Naive thymus-derived CD4-positive, alpha-beta T cell (primary cell): ENCODE data around the gene MTERF1. TPM values are rescaled to one million over a fixed set of nuclear protein-coding genes. Genes with fewer than 3 reads are reported as not detected.
A peak's percentile ranks its signal among the peaks of the same experiment; 100 is the strongest.
"Not testable (repeated sequence)": the region's sequence is repeated elsewhere in the genome, so short reads cannot be mapped to it uniquely, and the experiment has no call there.

Source experiments
- ATAC-seq: fragments of 150-1000 bp; cut with Tn5 transposase; 2 replicates; pipeline ENCODE4 v1.10.0; 2021; ENCODE audit warnings: mild to moderate bottlenecking, moderate library complexity
- CTCF ChIA-PET: fragments of 350-600 bp; sonication (Branson Sonifier 250); formaldehyde crosslinking; loops from one replicate; lab custom pipeline; 2021; ENCODE audit warnings: antibody characterized with exemption; lab: Charles Lee
- POLR2A ChIA-PET: fragments of 350-600 bp; sonication (Branson Sonifier 250); formaldehyde crosslinking; loops from one replicate; lab custom pipeline; 2021; ENCODE audit warnings: antibody characterized with exemption, inconsistent platforms; lab: Charles Lee
- DNase-seq, 9 donors: peaks; one replicate each; pipeline versions ENCODE4 v3.0.0 to v3.0.0-alpha.2; 2020 to 2022; ENCODE audit warnings: mixed read lengths in 1 of 9
- H3K27ac ChIP-seq: one replicate; pipeline ENCODE4 v1.7.0; 2013; ENCODE audit warnings: mild to moderate bottlenecking, low read depth, low read length, moderate library complexity
- H3K27me3 ChIP-seq, 2 donors: one replicate each; pipeline ENCODE4 v1.7.0; 2013; ENCODE audit warnings: low read length in 2 of 2, mild to moderate bottlenecking in 2 of 2, moderate library complexity in 2 of 2; ENCODE audit not compliant: control insufficient read depth in 2 of 2, insufficient read depth in 2 of 2
- H3K36me3 ChIP-seq, 3 experiments: 1 replicate in 2 of 3; 2 replicates in 1 of 3; pipeline ENCODE4 v1.7.0; 2013; ENCODE audit warnings: low read length in 3 of 3, mild to moderate bottlenecking in 3 of 3, moderate library complexity in 1 of 3; ENCODE audit not compliant: insufficient read depth in 3 of 3, control insufficient read depth in 2 of 3
- H3K4me1 ChIP-seq, 2 donors: one replicate each; pipeline ENCODE4 v1.7.0; 2013; ENCODE audit warnings: low read length in 2 of 2, mild to moderate bottlenecking in 2 of 2, moderate library complexity in 1 of 2; ENCODE audit not compliant: control insufficient read depth in 2 of 2, insufficient read depth in 2 of 2
- H3K4me3 ChIP-seq: 2 replicates; pipeline ENCODE4 v1.7.0; 2013; ENCODE audit warnings: mild to moderate bottlenecking, low read length
- H3K9me3 ChIP-seq, 3 experiments: 1 replicate in 2 of 3; 2 replicates in 1 of 3; pipeline ENCODE4 v1.7.0; 2013; ENCODE audit warnings: low read length in 3 of 3; ENCODE audit not compliant: control insufficient read depth in 2 of 3
- H3K27ac Mint-ChIP-seq, 9 donors: one replicate each; pipeline ENCODE4 v1.8.0; 2020 to 2022; ENCODE audit warnings: mixed read lengths in 9 of 9, mild to moderate bottlenecking in 8 of 9, moderate library complexity in 5 of 9, inconsistent platforms in 2 of 9
- H3K27me3 Mint-ChIP-seq, 5 donors: one replicate each; pipeline ENCODE4 v1.8.0; 2021 to 2022; ENCODE audit warnings: mixed read lengths in 5 of 5, mild to moderate bottlenecking in 1 of 5
- H3K36me3 Mint-ChIP-seq, 5 donors: one replicate each; pipeline ENCODE4 v1.8.0; 2020 to 2022; ENCODE audit warnings: mixed read lengths in 5 of 5, mild to moderate bottlenecking in 3 of 5, inconsistent platforms in 1 of 5
- H3K4me1 Mint-ChIP-seq, 7 donors: one replicate each; pipeline ENCODE4 v1.8.0; 2020 to 2022; ENCODE audit warnings: mixed read lengths in 7 of 7, mild to moderate bottlenecking in 3 of 7, inconsistent platforms in 1 of 7
- H3K4me3 Mint-ChIP-seq, 10 donors: one replicate each; pipeline ENCODE4 v1.8.0; 2020 to 2022; ENCODE audit warnings: mild to moderate bottlenecking in 10 of 10, mixed read lengths in 10 of 10, moderate library complexity in 6 of 10, inconsistent platforms in 2 of 10
- H3K9me3 Mint-ChIP-seq, 11 donors: one replicate each; pipeline ENCODE4 v1.8.0; 2020 to 2022; ENCODE audit warnings: mixed read lengths in 11 of 11, mild to moderate bottlenecking in 4 of 11, inconsistent platforms in 1 of 11, moderate library complexity in 1 of 11
- intact Hi-C, 2 donors: fragments of 100-400 bp; cut with micrococcal nuclease; formaldehyde crosslinking; loops; one replicate each; pipeline ENCODE4 v1.15.1; 2023
- polyA plus RNA-seq, 2 donors: library from polyadenylated mRNA; unstranded; fragments of 300-500 nt; fragmentation: Illumina TruSeq; gene quantifications; one replicate each; pipeline ENCODE4 v1.2.3, GENCODE V29; 2021
- total RNA-seq, 6 experiments: library from RNA in 5 of 6; stranded (reverse) in 5 of 6; gene quantifications; 1 replicate in 5 of 6; 2 replicates in 1 of 6; pipeline ENCODE4 v1.2.3 and lab custom pipeline; 2021 to 2026

MTERF1 gene
- total and polyA plus RNA-seq, 7 experiments from 2014 or later = 9.6 to 32.7 (median 17.2) TPM

GRCh38 chr7:91875851-91876250 is 4.7 kb downstream of the MTERF1 start:
- Mint-ChIP-seq H3K9me3 (peaks cover 0 to 5% (median 0%) of the 10 kb centered on the region in 11 donors), H3K4me3 (no peak overlapping the region), H3K27me3 (no peaks in the 10 kb centered on the region), H3K36me3 (peaks cover 23 to 52% (median 49%) of the 10 kb centered on the region in 5 donors), H3K27ac (peak overlapping the region in 1 of 9 donors; percentile 58), H3K4me1 (peaks cover 25 to 65% (median 56%) of the 10 kb centered on the region in 7 donors)
- H3K27me3 ChIP-seq = no peaks in the 10 kb centered on the region
- no peak overlapping the region for H3K27ac ChIP-seq
- H3K36me3 ChIP-seq = peaks cover 0 to 15% (median 7%) of the 10 kb centered on the region in 3 experiments
- no peaks in the 10 kb centered on the region for H3K9me3 ChIP-seq
- ChIA-PET CTCF (no interaction called here), POLR2A (no interaction called here)
- H3K4me1 ChIP-seq = peaks cover 0 to 8% of the 10 kb centered on the region in 2 donors
- ATAC-seq (no peak), DNase-seq (no peak)
- intact Hi-C loops = no loop called here
- H3K4me3 ChIP-seq = no peak overlapping the region

- H3K27ac Mint-ChIP-seq = peak overlapping the region in 1 of 9 donors; percentile 7
These were observed 7.6 kb downstream of the MTERF1 start for GRCh38 chr7:91872928-91873327.

GRCh38 chr7:91872069-91872468 is 8.4 kb downstream of the MTERF1 start:
- Mint-ChIP-seq H3K36me3 (peaks cover 10 to 50% (median 41%) of the 10 kb centered on the region in 5 donors), H3K27ac (no peak overlapping the region), H3K4me3 (no peak overlapping the region), H3K9me3 (peaks cover 0 to 5% (median 0%) of the 10 kb centered on the region in 11 donors), H3K4me1 (peaks cover 4 to 43% (median 27%) of the 10 kb centered on the region in 7 donors), H3K27me3 (no peaks in the 10 kb centered on the region)
- POLR2A ChIA-PET = no interaction called here
- H3K9me3 ChIP-seq = no peaks in the 10 kb centered on the region
- H3K27me3 ChIP-seq = no peaks in the 10 kb centered on the region
- no peak overlapping the region for H3K27ac ChIP-seq
- H3K36me3 ChIP-seq = peaks cover 0 to 11% (median 7%) of the 10 kb centered on the region in 3 experiments
- CTCF ChIA-PET = no interaction called here
- H3K4me1 ChIP-seq = no peaks in the 10 kb centered on the region
- no peak for DNase-seq
- ATAC-seq = no peak
- intact Hi-C loops = no loop called here
- H3K4me3 ChIP-seq = no peak overlapping the region

More at GRCh38 chr7:91872928-91873327, 7.6 kb downstream of the MTERF1 start:
- H3K4me1 Mint-ChIP-seq = peaks cover 10 to 45% (median 34%) of the 10 kb centered on the region in 7 donors
- ChIA-PET POLR2A (no interaction called here), CTCF (no interaction called here)
- peaks cover 0 to 11% (median 7%) of the 10 kb centered on the region in 3 experiments for H3K36me3 ChIP-seq
- no peak overlapping the region for H3K27ac ChIP-seq
- peaks cover 17 to 56% (median 48%) of the 10 kb centered on the region in 5 donors for H3K36me3 Mint-ChIP-seq
- no peak overlapping the region for H3K4me3 ChIP-seq
- no peaks in the 10 kb centered on the region for H3K27me3 Mint-ChIP-seq
- ATAC-seq (no peak), DNase-seq (no peak)
- no peak overlapping the region for H3K4me3 Mint-ChIP-seq
- intact Hi-C loops = no loop called here
- H3K27me3 ChIP-seq = no peaks in the 10 kb centered on the region
- no peaks in the 10 kb centered on the region for H3K4me1 ChIP-seq
- H3K9me3 Mint-ChIP-seq = peaks cover 0 to 5% (median 0%) of the 10 kb centered on the region in 11 donors
- H3K9me3 ChIP-seq = no peaks in the 10 kb centered on the region

GRCh38 chr7:91869661-91870060 is 10.8 kb downstream of the MTERF1 start:
- no peak overlapping the region for H3K27ac ChIP-seq
- no peaks in the 10 kb centered on the region for H3K9me3 ChIP-seq
- Mint-ChIP-seq H3K27me3 (no peaks in the 10 kb centered on the region), H3K4me3 (no peak overlapping the region), H3K36me3 (peaks cover 0 to 42% (median 22%) of the 10 kb centered on the region in 5 donors), H3K9me3 (peaks cover 0 to 2% (median 0%) of the 10 kb centered on the region in 11 donors), H3K4me1 (peaks cover 2 to 40% (median 19%) of the 10 kb centered on the region in 7 donors), H3K27ac (no peak overlapping the region)
- H3K4me3 ChIP-seq = no peak overlapping the region
- intact Hi-C loops = no loop called here
- no peaks in the 10 kb centered on the region for H3K27me3 ChIP-seq
- ChIA-PET POLR2A (no interaction called here), CTCF (no interaction called here)
- H3K36me3 ChIP-seq = peaks cover 0 to 11% (median 7%) of the 10 kb centered on the region in 3 experiments
- H3K4me1 ChIP-seq = no peaks in the 10 kb centered on the region
- ATAC-seq = no peak
- DNase-seq = no peak

GRCh38 chr7:91866599-91867148 is 13.8 kb downstream of the MTERF1 start:
- POLR2A ChIA-PET = no interaction called here
- ATAC-seq (no peak), DNase-seq (no peak)
- CTCF ChIA-PET = no interaction called here
- Mint-ChIP-seq H3K4me3 (no peak overlapping the region), H3K27ac (peak overlapping the region in 3 of 9 donors; percentile 24 to 77 (median 65)), H3K27me3 (no peaks in the 10 kb centered on the region), H3K36me3 (peaks cover 0 to 34% (median 16%) of the 10 kb centered on the region in 5 donors), H3K9me3 (peaks cover 0 to 5% (median 0%) of the 10 kb centered on the region in 11 donors), H3K4me1 (peaks cover 2 to 33% (median 15%) of the 10 kb centered on the region in 7 donors)
- no peaks in the 10 kb centered on the region for H3K4me1 ChIP-seq
- no peaks in the 10 kb centered on the region for H3K9me3 ChIP-seq
- no peaks in the 10 kb centered on the region for H3K27me3 ChIP-seq
- H3K4me3 ChIP-seq = no peak overlapping the region
- intact Hi-C loops = no loop called here
- no peaks in the 10 kb centered on the region for H3K36me3 ChIP-seq
- no peak overlapping the region for H3K27ac ChIP-seq

GRCh38 chr7:91865511-91865910 is 15.0 kb downstream of the MTERF1 start:
- Histone ChIP-seq H3K4me1 (no peaks in the 10 kb centered on the region), H3K9me3 (no peaks in the 10 kb centered on the region), H3K4me3 (no peak overlapping the region), H3K36me3 (no peaks in the 10 kb centered on the region), H3K27me3 (no peaks in the 10 kb centered on the region), H3K27ac (no peak overlapping the region)
- DNase-seq = no peak
- Mint-ChIP-seq H3K27ac (peak overlapping the region in 1 of 9 donors; percentile 17), H3K4me3 (no peak overlapping the region), H3K27me3 (no peaks in the 10 kb centered on the region), H3K9me3 (peaks cover 0 to 5% (median 0%) of the 10 kb centered on the region in 11 donors), H3K4me1 (peaks cover 2 to 28% (median 10%) of the 10 kb centered on the region in 7 donors), H3K36me3 (peaks cover 0 to 29% (median 12%) of the 10 kb centered on the region in 5 donors)
- ATAC-seq = no peak
- POLR2A ChIA-PET = no interaction called here
- intact Hi-C loops = no loop called here
- CTCF ChIA-PET = no interaction called here

- H3K27ac ChIP-seq, H3K36me3 ChIP-seq, H3K4me1 ChIP-seq, intact Hi-C loops, H3K27me3 Mint-ChIP-seq, H3K9me3 Mint-ChIP-seq, H3K9me3 ChIP-seq, ATAC-seq, CTCF ChIA-PET, H3K27me3 ChIP-seq, POLR2A ChIA-PET, H3K4me3 Mint-ChIP-seq, H3K4me3 ChIP-seq, H3K27ac Mint-ChIP-seq, DNase-seq: not testable (repeated sequence)
- peaks cover 0 to 29% (median 13%) of the 10 kb centered on the region in 5 donors for H3K36me3 Mint-ChIP-seq
- H3K4me1 Mint-ChIP-seq = peaks cover 2 to 28% (median 10%) of the 10 kb centered on the region in 7 donors
These were observed 15.9 kb downstream of the MTERF1 start for GRCh38 chr7:91864604-91865003.
